Progenitor cell of endocrine pancreas (in vitro differentiated cells): Measurements from ENCODE around the gene DYNC1H1. TPM values are rescaled to one million over a fixed set of nuclear protein-coding genes. Genes with fewer than 3 reads are reported as not detected.

Source experiments
- DNase-seq: peaks from one replicate; pipeline ENCODE4 v3.0.0; 2021; ENCODE audit warnings: low spot score; ENCODE audit not compliant: unreplicated experiment
- H3K27ac Mint-ChIP-seq: 2 replicates; pipeline ENCODE4 v1.8.0; 2021; ENCODE audit warnings: mild to moderate bottlenecking, moderate library complexity, mixed read lengths
- H3K27me3 Mint-ChIP-seq: 2 replicates; pipeline ENCODE4 v1.8.0; 2021; ENCODE audit warnings: mixed read lengths
- H3K36me3 Mint-ChIP-seq: 2 replicates; pipeline ENCODE4 v1.8.0; 2022; ENCODE audit warnings: mixed read lengths; ENCODE audit not compliant: insufficient read depth
- H3K4me1 Mint-ChIP-seq: 2 replicates; pipeline ENCODE4 v1.8.0; 2021; ENCODE audit warnings: low read depth, mixed read lengths
- H3K4me3 Mint-ChIP-seq: 2 replicates; pipeline ENCODE4 v1.8.0; 2021; ENCODE audit warnings: low read depth, mild to moderate bottlenecking, moderate library complexity, mixed read lengths
- H3K9me3 Mint-ChIP-seq: 2 replicates; pipeline ENCODE4 v1.8.0; 2021; ENCODE audit warnings: low read depth, mixed read lengths
- total RNA-seq: library from RNA; stranded (reverse); gene quantifications from 2 replicates; pipeline ENCODE4 v1.2.1, GENCODE V29; 2021
- TF ChIP-seq, protein P1 (sequence below): fragments of 200-600 bp; sonication (generic); IDR thresholded peaks from one replicate; pipeline ENCODE4 v1.5.0; 2021; ENCODE audit warnings: antibody characterized with exemption, mild to moderate bottlenecking; ENCODE audit not compliant: unreplicated experiment

The DYNC1H1 gene
- total RNA-seq, 1 donor from 2014 or later: 501 TPM

- no peaks in the 10 kb centered on the region for H3K4me1 Mint-ChIP-seq
- no peak overlapping the region for H3K27ac Mint-ChIP-seq
- H3K9me3 Mint-ChIP-seq: no peaks in the 10 kb centered on the region
- H3K36me3 Mint-ChIP-seq: peaks cover 29% of the 10 kb centered on the region
- H3K4me3 Mint-ChIP-seq: no peak overlapping the region
- DNase-seq: no peak
- H3K27me3 Mint-ChIP-seq: no peaks in the 10 kb centered on the region
- TF ChIP-seq, protein P1, sequence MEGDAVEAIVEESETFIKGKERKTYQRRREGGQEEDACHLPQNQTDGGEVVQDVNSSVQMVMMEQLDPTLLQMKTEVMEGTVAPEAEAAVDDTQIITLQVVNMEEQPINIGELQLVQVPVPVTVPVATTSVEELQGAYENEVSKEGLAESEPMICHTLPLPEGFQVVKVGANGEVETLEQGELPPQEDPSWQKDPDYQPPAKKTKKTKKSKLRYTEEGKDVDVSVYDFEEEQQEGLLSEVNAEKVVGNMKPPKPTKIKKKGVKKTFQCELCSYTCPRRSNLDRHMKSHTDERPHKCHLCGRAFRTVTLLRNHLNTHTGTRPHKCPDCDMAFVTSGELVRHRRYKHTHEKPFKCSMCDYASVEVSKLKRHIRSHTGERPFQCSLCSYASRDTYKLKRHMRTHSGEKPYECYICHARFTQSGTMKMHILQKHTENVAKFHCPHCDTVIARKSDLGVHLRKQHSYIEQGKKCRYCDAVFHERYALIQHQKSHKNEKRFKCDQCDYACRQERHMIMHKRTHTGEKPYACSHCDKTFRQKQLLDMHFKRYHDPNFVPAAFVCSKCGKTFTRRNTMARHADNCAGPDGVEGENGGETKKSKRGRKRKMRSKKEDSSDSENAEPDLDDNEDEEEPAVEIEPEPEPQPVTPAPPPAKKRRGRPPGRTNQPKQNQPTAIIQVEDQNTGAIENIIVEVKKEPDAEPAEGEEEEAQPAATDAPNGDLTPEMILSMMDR: no peak
Measured at GRCh38 chr14:102035914-102036313, 71.5 kb downstream of the DYNC1H1 start.

GRCh38 chr14:102037686-102038085, 73.3 kb downstream of the DYNC1H1 start:
- Mint-ChIP-seq H3K9me3 (no peaks in the 10 kb centered on the region), H3K36me3 (peaks cover 29% of the 10 kb centered on the region), H3K4me1 (no peaks in the 10 kb centered on the region), H3K4me3 (no peak overlapping the region), H3K27ac (no peak overlapping the region), H3K27me3 (no peaks in the 10 kb centered on the region)
- DNase-seq: no peak
- TF ChIP-seq, protein P1: no peak

DNA sequence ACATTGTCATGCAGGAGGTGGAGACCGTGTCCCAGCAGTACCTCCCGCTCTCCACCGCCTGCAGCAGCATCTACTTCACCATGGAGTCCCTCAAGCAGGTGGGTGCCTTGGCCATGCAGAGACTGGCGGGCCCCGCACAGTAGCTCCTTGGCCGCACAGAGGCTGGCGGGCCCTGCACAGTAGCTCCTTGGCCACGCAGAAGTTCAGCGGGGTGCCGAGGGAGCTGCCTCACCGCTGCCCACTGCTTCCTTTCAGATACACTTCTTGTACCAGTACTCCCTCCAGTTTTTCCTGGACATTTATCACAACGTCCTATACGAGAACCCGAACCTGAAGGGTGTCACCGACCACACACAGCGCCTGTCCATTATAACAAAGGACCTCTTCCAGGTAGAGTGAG, 74.8 kb downstream of the DYNC1H1 start:
- Mint-ChIP-seq H3K4me3 (no peak overlapping the region), H3K36me3 (peaks cover 31% of the 10 kb centered on the region), H3K27ac (no peak overlapping the region), H3K27me3 (no peaks in the 10 kb centered on the region), H3K4me1 (no peaks in the 10 kb centered on the region), H3K9me3 (no peaks in the 10 kb centered on the region)
- TF ChIP-seq, protein P1: no peak
- DNase-seq: no peak

DNA sequence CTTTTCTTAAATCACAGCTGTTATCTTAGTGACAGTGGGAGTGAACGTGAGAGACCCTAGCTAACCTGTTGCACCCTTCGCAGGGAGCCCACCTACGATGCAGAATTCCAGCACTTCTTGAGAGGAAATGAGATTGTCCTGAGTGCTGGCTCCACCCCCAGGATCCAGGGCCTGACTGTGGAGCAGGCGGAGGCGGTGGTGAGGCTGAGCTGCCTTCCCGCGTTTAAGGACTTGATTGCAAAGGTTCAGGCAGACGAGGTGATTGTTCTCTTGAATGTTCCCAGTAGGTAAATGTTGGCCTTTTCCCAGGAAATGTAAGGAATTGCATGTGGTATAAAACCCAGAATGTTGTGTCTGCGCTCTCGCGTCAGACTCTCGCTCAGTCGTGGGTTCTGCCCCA, 75.8 kb downstream of the DYNC1H1 start:
- peaks cover 30% of the 10 kb centered on the region for H3K36me3 Mint-ChIP-seq
- H3K4me1 Mint-ChIP-seq: no peaks in the 10 kb centered on the region
- H3K27me3 Mint-ChIP-seq: no peaks in the 10 kb centered on the region
- no peak overlapping the region for H3K27ac Mint-ChIP-seq
- TF ChIP-seq, protein P1: no peak
- H3K9me3 Mint-ChIP-seq: no peaks in the 10 kb centered on the region
- no peak overlapping the region for H3K4me3 Mint-ChIP-seq
- DNase-seq: no peak

GRCh38 chr14:102042699-102043098, 78.3 kb downstream of the DYNC1H1 start:
- no peak overlapping the region for H3K27ac Mint-ChIP-seq
- H3K27me3 Mint-ChIP-seq: no peaks in the 10 kb centered on the region
- TF ChIP-seq, protein P1: no peak
- no peak overlapping the region for H3K4me3 Mint-ChIP-seq
- no peak for DNase-seq
- H3K36me3 Mint-ChIP-seq: peaks cover 28% of the 10 kb centered on the region
- H3K4me1 Mint-ChIP-seq: peaks cover 1% of the 10 kb centered on the region
- H3K9me3 Mint-ChIP-seq: no peaks in the 10 kb centered on the region
